ENCODE results near the gene SMIM44. TPM values are rescaled to one million over a fixed set of nuclear protein-coding genes. Genes with fewer than 3 reads are reported as not detected.
"Not testable (repeated sequence)": the region's sequence is repeated elsewhere in the genome, so short reads cannot be mapped to it uniquely, and the experiment has no call there.

The SMIM44 gene
- not detected for total RNA-seq

DNA sequence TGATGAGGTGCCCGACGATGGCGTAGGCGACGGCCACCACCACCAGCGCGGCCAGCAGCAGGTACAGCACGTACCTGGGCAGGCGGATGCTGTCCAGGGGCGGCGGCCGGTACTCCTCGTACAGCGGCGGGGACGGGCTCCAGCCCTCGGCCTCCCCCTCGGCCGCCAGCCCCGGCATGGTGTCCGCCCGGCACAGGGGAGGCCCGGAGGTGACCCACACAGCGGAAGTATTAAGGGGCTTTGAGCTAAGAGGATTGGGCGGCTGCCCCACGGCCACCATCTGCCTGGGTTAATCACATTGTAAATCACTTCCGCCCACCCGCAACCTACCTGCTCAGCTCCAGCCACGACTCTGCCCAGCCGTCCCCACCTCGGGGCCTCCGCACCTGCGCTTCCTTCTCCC lies at the start of gene SMIM44:
Gene SMIM44, minus strand, starts transcription at position 216 of the 403 bp plus-strand sequence. Its CDS starts 38 bp downstream, at position 178.
- Histone ChIP-seq H3K4me3 (no peak within 1 kb of the TSS), H3K27ac (no peak within 1 kb of the TSS), H3K27me3 (peaks cover 74% of the 10 kb centered on the region)

DNA sequence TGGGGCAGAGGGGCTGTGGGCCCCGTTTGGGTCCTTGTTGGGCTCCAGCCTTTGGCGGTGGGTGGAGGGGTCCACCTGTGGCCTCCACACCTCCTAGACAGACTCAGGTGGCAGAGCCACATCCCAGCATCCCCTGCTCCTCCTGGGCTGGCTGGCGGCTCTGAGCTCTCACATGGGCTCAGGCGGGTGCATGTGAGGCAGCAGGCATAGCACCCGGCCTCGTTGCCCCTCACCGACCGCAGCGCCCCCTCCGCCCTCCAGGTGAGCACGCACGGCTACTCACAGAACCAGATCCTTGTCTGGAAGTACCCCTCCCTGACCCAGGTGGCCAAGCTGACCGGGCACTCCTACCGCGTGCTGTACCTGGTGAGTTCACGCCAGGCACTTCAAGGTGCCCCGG lies 49.8 kb upstream of the SMIM44 start:
- TF ChIP-seq, protein P1, sequence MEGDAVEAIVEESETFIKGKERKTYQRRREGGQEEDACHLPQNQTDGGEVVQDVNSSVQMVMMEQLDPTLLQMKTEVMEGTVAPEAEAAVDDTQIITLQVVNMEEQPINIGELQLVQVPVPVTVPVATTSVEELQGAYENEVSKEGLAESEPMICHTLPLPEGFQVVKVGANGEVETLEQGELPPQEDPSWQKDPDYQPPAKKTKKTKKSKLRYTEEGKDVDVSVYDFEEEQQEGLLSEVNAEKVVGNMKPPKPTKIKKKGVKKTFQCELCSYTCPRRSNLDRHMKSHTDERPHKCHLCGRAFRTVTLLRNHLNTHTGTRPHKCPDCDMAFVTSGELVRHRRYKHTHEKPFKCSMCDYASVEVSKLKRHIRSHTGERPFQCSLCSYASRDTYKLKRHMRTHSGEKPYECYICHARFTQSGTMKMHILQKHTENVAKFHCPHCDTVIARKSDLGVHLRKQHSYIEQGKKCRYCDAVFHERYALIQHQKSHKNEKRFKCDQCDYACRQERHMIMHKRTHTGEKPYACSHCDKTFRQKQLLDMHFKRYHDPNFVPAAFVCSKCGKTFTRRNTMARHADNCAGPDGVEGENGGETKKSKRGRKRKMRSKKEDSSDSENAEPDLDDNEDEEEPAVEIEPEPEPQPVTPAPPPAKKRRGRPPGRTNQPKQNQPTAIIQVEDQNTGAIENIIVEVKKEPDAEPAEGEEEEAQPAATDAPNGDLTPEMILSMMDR (IDR thresholded peaks at IDR 0.05), result no peak
- TF ChIP-seq POLR2AphosphoS5 (IDR thresholded peaks at IDR 0.05) (no peak), POLR2A (IDR thresholded peaks at IDR 0.05) (no peak), EP300 (IDR thresholded peaks at IDR 0.05) (no peak)
- no CpG with 5 or more reads among the region's 17 CpGs for WGBS, 2 donors (ENCODE audit: low coverage in 1 of 2)
- no peak overlapping the region for H3K4me3 ChIP-seq
- no peak overlapping the region for H3K27ac ChIP-seq
- H3K36me3 ChIP-seq, result peaks cover 0 to 73% of the 10 kb centered on the region in 2 donors
- no peaks in the 10 kb centered on the region for H3K27me3 ChIP-seq
- H3K4me1 ChIP-seq, result peaks cover 0 to 21% (median 0%) of the 10 kb centered on the region in 3 donors
- no peaks in the 10 kb centered on the region for H3K9me3 ChIP-seq
- no peak for ATAC-seq

More for the DNA sequence above, at the start of gene SMIM44:
- Histone ChIP-seq H3K9me3 (no peaks in the 10 kb centered on the region), H3K4me1 (no peaks in the 10 kb centered on the region), H3K36me3 (no peaks in the 10 kb centered on the region)
- 61 to 87% methylated on average over 7 of the region's 33 CpGs for WGBS, 2 donors (ENCODE audit: low coverage in 1 of 2)
- TF ChIP-seq, protein P1 (IDR thresholded peaks at IDR 0.05), result no peak
- TF ChIP-seq POLR2A (IDR thresholded peaks at IDR 0.05), result no peak
- no peak for TF ChIP-seq EP300 (IDR thresholded peaks at IDR 0.05)
- no peak for TF ChIP-seq POLR2AphosphoS5 (IDR thresholded peaks at IDR 0.05)
- ATAC-seq, result no peak

DNA sequence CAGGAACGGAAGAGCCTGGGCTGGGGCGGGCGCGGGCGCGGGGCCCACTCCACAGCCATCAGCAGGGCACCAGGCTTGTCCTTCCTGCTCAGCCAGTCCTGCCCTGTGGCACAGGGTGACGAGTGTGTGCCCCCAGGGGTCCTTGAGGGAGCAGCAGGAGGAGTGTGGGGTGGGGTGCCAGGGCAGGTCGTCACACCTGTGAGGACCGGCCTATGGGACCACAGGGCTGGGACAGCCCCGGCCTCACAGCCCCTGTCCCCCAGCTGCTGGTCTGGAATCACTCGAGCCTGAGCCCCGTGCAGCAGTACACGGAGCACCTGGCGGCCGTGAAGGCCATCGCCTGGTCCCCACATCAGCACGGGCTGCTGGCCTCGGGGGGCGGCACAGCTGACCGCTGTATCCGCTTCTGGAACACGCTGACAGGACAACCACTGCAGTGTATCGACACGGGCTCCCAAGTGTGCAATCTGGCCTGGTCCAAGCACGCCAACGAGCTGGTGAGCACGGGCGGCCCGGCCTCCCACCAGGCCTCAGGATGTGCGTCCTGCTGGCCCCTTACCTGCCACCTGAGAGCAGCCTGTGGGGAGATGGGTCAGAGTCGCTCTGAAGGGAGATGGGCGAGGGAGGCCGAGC lies 49.0 kb upstream of the SMIM44 start:
- Histone ChIP-seq H3K9me3 (no peaks in the 10 kb centered on the region), H3K4me3 (no peak overlapping the region), H3K36me3 (peaks cover 0 to 77% of the 10 kb centered on the region in 2 donors), H3K27me3 (no peaks in the 10 kb centered on the region), H3K4me1 (peaks cover 0 to 15% (median 0%) of the 10 kb centered on the region in 3 donors), H3K27ac (no peak overlapping the region)
- TF ChIP-seq, protein P1 (IDR thresholded peaks at IDR 0.05), result no peak
- no peak for TF ChIP-seq POLR2AphosphoS5 (IDR thresholded peaks at IDR 0.05)
- TF ChIP-seq EP300 (IDR thresholded peaks at IDR 0.05), result no peak
- no peak for TF ChIP-seq POLR2A (IDR thresholded peaks at IDR 0.05)
- no peak for ATAC-seq
- 80 to 100% methylated on average over 1 to 2 of the region's 33 CpGs for WGBS, 2 donors (ENCODE audit: low coverage in 1 of 2)

DNA sequence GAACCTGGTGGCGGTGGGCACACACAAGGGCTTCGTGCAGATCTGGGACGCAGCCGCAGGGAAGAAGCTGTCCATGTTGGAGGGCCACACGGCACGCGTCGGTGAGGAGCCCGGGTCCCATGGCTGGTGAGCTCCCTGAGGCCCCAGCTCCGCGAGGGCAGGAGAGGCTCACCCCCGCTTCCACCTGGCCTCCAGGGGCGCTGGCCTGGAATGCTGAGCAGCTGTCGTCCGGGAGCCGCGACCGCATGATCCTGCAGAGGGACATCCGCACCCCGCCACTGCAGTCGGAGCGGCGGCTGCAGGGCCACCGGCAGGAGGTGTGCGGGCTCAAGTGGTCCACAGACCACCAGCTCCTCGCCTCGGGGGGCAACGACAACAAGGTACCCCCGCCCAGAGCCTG lies 48.5 kb upstream of the SMIM44 start:
- no peak overlapping the region for H3K27ac ChIP-seq
- no peak for ATAC-seq
- H3K4me1 ChIP-seq, result peaks cover 0 to 9% (median 0%) of the 10 kb centered on the region in 3 donors
- peaks cover 0 to 82% of the 10 kb centered on the region in 2 donors for H3K36me3 ChIP-seq
- H3K4me3 ChIP-seq, result no peak overlapping the region
- TF ChIP-seq EP300 (IDR thresholded peaks at IDR 0.05) (no peak), POLR2A (IDR thresholded peaks at IDR 0.05) (no peak), POLR2AphosphoS5 (IDR thresholded peaks at IDR 0.05) (no peak)
- TF ChIP-seq, protein P1 (IDR thresholded peaks at IDR 0.05), result no peak
- no peaks in the 10 kb centered on the region for H3K9me3 ChIP-seq
- H3K27me3 ChIP-seq, result no peaks in the 10 kb centered on the region
- WGBS, 2 donors (ENCODE audit: low coverage in 1 of 2), result no CpG with 5 or more reads among the region's 29 CpGs

DNA sequence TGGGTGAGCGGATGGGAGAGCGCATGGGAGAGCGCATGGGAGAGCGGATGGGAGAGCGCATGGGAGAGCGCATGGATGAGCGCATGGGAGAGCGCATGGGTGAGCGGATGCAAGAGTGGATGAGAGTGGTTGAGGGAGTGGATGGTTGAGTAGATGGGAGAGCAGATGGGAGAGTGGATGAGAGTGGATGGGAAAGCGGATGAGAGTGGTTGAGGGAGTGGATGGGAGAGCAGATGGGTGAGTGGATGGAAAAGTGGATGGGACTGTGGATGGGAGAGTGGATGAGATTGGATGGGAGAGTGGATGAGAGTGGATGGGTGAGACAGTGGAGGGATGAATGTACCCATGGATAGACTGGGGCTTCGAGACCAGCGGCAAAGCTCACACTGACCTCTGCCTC lies 47.1 kb upstream of the SMIM44 start:
- H3K27me3 ChIP-seq, result no peaks in the 10 kb centered on the region
- H3K36me3 ChIP-seq, result peaks cover 0 to 82% of the 10 kb centered on the region in 2 donors
- 93 to 94% methylated on average over 10 to 12 of the region's 12 CpGs for WGBS, 2 donors (ENCODE audit: low coverage in 1 of 2)
- no peaks in the 10 kb centered on the region for H3K9me3 ChIP-seq
- TF ChIP-seq POLR2A (IDR thresholded peaks at IDR 0.05) (no peak), EP300 (IDR thresholded peaks at IDR 0.05) (no peak), POLR2AphosphoS5 (IDR thresholded peaks at IDR 0.05) (no peak)
- TF ChIP-seq, protein P1 (IDR thresholded peaks at IDR 0.05), result no peak
- H3K27ac ChIP-seq, result no peak overlapping the region
- no peaks in the 10 kb centered on the region for H3K4me1 ChIP-seq
- ATAC-seq, result no peak
- H3K4me3 ChIP-seq, result no peak overlapping the region

DNA sequence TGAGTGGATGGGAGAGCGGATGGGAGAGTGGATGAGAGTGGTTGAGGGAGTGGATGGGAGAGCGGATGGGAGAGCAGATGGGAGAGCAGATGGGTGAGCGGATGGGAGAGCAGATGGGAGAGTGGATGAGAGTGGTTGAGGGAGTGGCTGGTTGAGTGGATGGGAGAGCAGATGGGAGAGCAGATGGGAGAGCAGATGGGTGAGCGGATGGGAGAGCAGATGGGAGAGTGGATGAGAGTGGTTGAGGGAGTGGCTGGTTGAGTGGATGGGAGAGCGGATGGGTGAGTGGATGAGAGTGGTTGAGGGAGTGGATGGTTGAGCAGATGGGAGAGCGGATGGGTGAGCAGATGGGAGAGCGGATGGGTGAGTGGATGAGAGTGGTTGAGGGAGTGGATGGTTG lies 46.1 kb upstream of the SMIM44 start:
- H3K36me3 ChIP-seq, result peaks cover 0 to 81% of the 10 kb centered on the region in 2 donors
- ATAC-seq, H3K27me3 ChIP-seq, H3K4me1 ChIP-seq, H3K4me3 ChIP-seq, H3K9me3 ChIP-seq, H3K27ac ChIP-seq: not testable (repeated sequence)
- WGBS, 2 donors (ENCODE audit: low coverage in 1 of 2), result 89 to 93% methylated on average over 7 of the region's 7 CpGs
